Measurements from ENCODE around the gene SPEF2.

GRCh38 chr5:35820735-35821134 is 203.1 kb downstream of the SPEF2 start:
- TF ChIP-seq ZNF416 (tag by site-specific recombination; IDR thresholded peaks at IDR 0.05) (no peak), MYNN (tag by site-specific recombination; IDR thresholded peaks at IDR 0.05; ENCODE audit: borderline replicate concordance) (no peak), TCF7L2 (IDR thresholded peaks at IDR 0.05; ENCODE audit: borderline replicate concordance, low read depth, low read length) (no peak), ZFHX2 (tag by site-specific recombination; conservative IDR thresholded peaks at IDR 0.05) (no peak), PATZ1 (tag by site-specific recombination; IDR thresholded peaks at IDR 0.05) (no peak), GLI2 (tag by site-specific recombination; IDR thresholded peaks at IDR 0.05; ENCODE audit: borderline replicate concordance, low read depth) (no peak), ZBTB1 (tag by site-specific recombination; IDR thresholded peaks at IDR 0.05) (no peak), ZNF174 (tag by site-specific recombination; IDR thresholded peaks at IDR 0.05) (no peak), REST (tag by site-specific recombination; IDR thresholded peaks at IDR 0.05) (no peak), ZNF510 (tag by site-specific recombination; IDR thresholded peaks at IDR 0.05; ENCODE audit: insufficient replicate concordance) (no peak)
- TF ChIP-seq, protein P1, sequence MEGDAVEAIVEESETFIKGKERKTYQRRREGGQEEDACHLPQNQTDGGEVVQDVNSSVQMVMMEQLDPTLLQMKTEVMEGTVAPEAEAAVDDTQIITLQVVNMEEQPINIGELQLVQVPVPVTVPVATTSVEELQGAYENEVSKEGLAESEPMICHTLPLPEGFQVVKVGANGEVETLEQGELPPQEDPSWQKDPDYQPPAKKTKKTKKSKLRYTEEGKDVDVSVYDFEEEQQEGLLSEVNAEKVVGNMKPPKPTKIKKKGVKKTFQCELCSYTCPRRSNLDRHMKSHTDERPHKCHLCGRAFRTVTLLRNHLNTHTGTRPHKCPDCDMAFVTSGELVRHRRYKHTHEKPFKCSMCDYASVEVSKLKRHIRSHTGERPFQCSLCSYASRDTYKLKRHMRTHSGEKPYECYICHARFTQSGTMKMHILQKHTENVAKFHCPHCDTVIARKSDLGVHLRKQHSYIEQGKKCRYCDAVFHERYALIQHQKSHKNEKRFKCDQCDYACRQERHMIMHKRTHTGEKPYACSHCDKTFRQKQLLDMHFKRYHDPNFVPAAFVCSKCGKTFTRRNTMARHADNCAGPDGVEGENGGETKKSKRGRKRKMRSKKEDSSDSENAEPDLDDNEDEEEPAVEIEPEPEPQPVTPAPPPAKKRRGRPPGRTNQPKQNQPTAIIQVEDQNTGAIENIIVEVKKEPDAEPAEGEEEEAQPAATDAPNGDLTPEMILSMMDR (tag by site-specific recombination; IDR thresholded peaks at IDR 0.05): no peak
- TF ChIP-seq, protein P2, sequence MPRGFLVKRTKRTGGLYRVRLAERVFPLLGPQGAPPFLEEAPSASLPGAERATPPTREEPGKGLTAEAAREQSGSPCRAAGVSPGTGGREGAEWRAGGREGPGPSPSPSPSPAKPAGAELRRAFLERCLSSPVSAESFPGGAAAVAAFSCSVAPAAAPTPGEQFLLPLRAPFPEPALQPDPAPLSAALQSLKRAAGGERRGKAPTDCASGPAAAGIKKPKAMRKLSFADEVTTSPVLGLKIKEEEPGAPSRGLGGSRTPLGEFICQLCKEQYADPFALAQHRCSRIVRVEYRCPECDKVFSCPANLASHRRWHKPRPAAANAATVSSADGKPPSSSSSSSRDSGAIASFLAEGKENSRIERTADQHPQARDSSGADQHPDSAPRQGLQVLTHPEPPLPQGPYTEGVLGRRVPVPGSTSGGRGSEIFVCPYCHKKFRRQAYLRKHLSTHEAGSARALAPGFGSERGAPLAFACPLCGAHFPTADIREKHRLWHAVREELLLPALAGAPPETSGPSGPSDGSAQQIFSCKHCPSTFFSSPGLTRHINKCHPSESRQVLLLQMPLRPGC (tag by site-specific recombination; IDR thresholded peaks at IDR 0.05): no peak
- TF ChIP-seq, protein P3, sequence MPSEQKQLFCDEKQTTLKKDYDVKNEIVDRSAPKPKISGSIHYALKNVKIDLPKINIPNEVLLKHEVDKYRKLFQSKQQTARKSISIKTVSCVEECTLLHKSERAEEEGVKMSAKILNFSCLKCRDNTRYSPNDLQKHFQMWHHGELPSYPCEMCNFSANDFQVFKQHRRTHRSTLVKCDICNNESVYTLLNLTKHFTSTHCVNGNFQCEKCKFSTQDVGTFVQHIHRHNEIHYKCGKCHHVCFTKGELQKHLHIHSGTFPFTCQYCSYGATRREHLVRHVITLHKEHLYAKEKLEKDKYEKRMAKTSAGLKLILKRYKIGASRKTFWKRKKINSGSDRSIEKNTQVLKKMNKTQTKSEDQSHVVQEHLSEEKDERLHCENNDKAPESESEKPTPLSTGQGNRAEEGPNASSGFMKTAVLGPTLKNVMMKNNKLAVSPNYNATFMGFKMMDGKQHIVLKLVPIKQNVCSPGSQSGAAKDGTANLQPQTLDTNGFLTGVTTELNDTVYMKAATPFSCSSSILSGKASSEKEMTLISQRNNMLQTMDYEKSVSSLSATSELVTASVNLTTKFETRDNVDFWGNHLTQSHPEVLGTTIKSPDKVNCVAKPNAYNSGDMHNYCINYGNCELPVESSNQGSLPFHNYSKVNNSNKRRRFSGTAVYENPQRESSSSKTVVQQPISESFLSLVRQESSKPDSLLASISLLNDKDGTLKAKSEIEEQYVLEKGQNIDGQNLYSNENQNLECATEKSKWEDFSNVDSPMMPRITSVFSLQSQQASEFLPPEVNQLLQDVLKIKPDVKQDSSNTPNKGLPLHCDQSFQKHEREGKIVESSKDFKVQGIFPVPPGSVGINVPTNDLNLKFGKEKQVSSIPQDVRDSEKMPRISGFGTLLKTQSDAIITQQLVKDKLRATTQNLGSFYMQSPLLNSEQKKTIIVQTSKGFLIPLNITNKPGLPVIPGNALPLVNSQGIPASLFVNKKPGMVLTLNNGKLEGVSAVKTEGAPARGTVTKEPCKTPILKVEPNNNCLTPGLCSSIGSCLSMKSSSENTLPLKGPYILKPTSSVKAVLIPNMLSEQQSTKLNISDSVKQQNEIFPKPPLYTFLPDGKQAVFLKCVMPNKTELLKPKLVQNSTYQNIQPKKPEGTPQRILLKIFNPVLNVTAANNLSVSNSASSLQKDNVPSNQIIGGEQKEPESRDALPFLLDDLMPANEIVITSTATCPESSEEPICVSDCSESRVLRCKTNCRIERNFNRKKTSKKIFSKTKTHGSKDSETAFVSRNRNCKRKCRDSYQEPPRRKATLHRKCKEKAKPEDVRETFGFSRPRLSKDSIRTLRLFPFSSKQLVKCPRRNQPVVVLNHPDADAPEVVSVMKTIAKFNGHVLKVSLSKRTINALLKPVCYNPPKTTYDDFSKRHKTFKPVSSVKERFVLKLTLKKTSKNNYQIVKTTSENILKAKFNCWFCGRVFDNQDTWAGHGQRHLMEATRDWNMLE (tag by site-specific recombination; conservative IDR thresholded peaks at IDR 0.05; ENCODE audit: low read depth): no peak
- TF ChIP-seq, protein P4, sequence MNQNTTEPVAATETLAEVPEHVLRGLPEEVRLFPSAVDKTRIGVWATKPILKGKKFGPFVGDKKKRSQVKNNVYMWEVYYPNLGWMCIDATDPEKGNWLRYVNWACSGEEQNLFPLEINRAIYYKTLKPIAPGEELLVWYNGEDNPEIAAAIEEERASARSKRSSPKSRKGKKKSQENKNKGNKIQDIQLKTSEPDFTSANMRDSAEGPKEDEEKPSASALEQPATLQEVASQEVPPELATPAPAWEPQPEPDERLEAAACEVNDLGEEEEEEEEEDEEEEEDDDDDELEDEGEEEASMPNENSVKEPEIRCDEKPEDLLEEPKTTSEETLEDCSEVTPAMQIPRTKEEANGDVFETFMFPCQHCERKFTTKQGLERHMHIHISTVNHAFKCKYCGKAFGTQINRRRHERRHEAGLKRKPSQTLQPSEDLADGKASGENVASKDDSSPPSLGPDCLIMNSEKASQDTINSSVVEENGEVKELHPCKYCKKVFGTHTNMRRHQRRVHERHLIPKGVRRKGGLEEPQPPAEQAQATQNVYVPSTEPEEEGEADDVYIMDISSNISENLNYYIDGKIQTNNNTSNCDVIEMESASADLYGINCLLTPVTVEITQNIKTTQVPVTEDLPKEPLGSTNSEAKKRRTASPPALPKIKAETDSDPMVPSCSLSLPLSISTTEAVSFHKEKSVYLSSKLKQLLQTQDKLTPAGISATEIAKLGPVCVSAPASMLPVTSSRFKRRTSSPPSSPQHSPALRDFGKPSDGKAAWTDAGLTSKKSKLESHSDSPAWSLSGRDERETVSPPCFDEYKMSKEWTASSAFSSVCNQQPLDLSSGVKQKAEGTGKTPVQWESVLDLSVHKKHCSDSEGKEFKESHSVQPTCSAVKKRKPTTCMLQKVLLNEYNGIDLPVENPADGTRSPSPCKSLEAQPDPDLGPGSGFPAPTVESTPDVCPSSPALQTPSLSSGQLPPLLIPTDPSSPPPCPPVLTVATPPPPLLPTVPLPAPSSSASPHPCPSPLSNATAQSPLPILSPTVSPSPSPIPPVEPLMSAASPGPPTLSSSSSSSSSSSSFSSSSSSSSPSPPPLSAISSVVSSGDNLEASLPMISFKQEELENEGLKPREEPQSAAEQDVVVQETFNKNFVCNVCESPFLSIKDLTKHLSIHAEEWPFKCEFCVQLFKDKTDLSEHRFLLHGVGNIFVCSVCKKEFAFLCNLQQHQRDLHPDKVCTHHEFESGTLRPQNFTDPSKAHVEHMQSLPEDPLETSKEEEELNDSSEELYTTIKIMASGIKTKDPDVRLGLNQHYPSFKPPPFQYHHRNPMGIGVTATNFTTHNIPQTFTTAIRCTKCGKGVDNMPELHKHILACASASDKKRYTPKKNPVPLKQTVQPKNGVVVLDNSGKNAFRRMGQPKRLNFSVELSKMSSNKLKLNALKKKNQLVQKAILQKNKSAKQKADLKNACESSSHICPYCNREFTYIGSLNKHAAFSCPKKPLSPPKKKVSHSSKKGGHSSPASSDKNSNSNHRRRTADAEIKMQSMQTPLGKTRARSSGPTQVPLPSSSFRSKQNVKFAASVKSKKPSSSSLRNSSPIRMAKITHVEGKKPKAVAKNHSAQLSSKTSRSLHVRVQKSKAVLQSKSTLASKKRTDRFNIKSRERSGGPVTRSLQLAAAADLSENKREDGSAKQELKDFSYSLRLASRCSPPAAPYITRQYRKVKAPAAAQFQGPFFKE (tag by site-specific recombination; IDR thresholded peaks at IDR 0.05; ENCODE audit: borderline replicate concordance): no peak

Measured in HEK293 (cell line).